Adrenal gland (tissue), 5 donors: ENCODE measurements around the gene ZSWIM5.

Source experiments
- CTCF ChIP-seq, 6 experiments: fragments of 450-650 bp in 4 of 6; fragments of 200-600 bp in 2 of 6; sonication (generic) in 1 of 6; IDR thresholded peaks; 1 replicate in 5 of 6; 2 replicates in 1 of 6; pipeline versions ENCODE4 v1.5.1 to v1.8.0; 2016 to 2021; ENCODE audit warnings: antibody characterized with exemption in 6 of 6, mild to moderate bottlenecking in 2 of 6, moderate library complexity in 1 of 6
- POLR2A ChIP-seq, 2 donors: fragments of 450-650 bp; IDR thresholded peaks; one replicate each; pipeline ENCODE4 v1.6.1; 2017; ENCODE audit warnings: antibody characterized with exemption in 2 of 2, mild to moderate bottlenecking in 2 of 2, moderate library complexity in 1 of 2
- donor health status: DM: no; HTN: no; CAD: no.

GRCh38 chr1:44970317-44970716, 236.1 kb downstream of the ZSWIM5 start:
- no peak for TF ChIP-seq CTCF (IDR thresholded peaks at IDR 0.05)
- TF ChIP-seq POLR2A (IDR thresholded peaks at IDR 0.05), result no peak
